Measurements from ENCODE around the gene SUSD1.

The SUSD1 gene

GRCh38 chr9:112159781-112160180 is 15.3 kb downstream of the SUSD1 start:
- Histone ChIP-seq H3K9me2 (replicated peaks; ENCODE audit: low read depth, low read length) (no peaks in the 10 kb centered on the region), H3K4me2 (ENCODE audit: low read depth, low read length, poor library complexity, severe bottlenecking) (no peak overlapping the region), H3K4me1 (ENCODE audit: insufficient read depth, low read length, poor library complexity, severe bottlenecking) (peaks cover 6% of the 10 kb centered on the region), H3K27me3 (ENCODE audit: insufficient read depth, low read length, poor library complexity, severe bottlenecking) (no peaks in the 10 kb centered on the region), H3K4me3 (ENCODE audit: low read length, poor library complexity, severe bottlenecking) (no peak overlapping the region), H3K9me3 (ENCODE audit: insufficient read depth, low read depth, low read length) (no peaks in the 10 kb centered on the region), H3K36me3 (ENCODE audit: insufficient read depth, low read length) (peaks cover 4% of the 10 kb centered on the region; the same call in 1 of the 2 replicates), H3K9ac (ENCODE audit: low read depth, low read length, poor library complexity, severe bottlenecking) (no peak overlapping the region), H2AFZ (ENCODE audit: low read length) (no peak overlapping the region), H4K20me1 (ENCODE audit: insufficient read depth, low read length, poor library complexity, severe bottlenecking) (no peaks in the 10 kb centered on the region), H3K79me2 (ENCODE audit: insufficient read depth, low read length) (peaks cover 14% of the 10 kb centered on the region; the same call in 1 of the 2 replicates), H3F3A (ENCODE audit: low read depth) (no peaks in the 10 kb centered on the region)
- TF ChIP-seq CTCF (conservative IDR thresholded peaks at IDR 0.05; ENCODE audit: low read length) (no peak), EZH2phosphoT487 (IDR thresholded peaks at IDR 0.05; ENCODE audit: borderline replicate concordance) (no peak)

GRCh38 chr9:112158656-112159367 is 16.3 kb downstream of the SUSD1 start:
- no peak overlapping the region for H3K4me3 ChIP-seq (ENCODE audit: low read length, poor library complexity, severe bottlenecking)
- H3K27me3 ChIP-seq (ENCODE audit: insufficient read depth, low read length, poor library complexity, severe bottlenecking) = no peaks in the 10 kb centered on the region
- no peaks in the 10 kb centered on the region for H3K9me2 ChIP-seq (replicated peaks; ENCODE audit: low read depth, low read length)
- H2AFZ ChIP-seq (ENCODE audit: low read length) = no peak overlapping the region
- no peak for TF ChIP-seq EZH2phosphoT487 (IDR thresholded peaks at IDR 0.05; ENCODE audit: borderline replicate concordance)
- TF ChIP-seq CTCF (conservative IDR thresholded peaks at IDR 0.05; ENCODE audit: low read length) = no peak
- H3K9ac ChIP-seq (ENCODE audit: low read depth, low read length, poor library complexity, severe bottlenecking) = no peak overlapping the region
- H3K79me2 ChIP-seq (ENCODE audit: insufficient read depth, low read length) = peaks cover 14% of the 10 kb centered on the region; the same call in 1 of the 2 replicates
- no peak overlapping the region for H3K4me2 ChIP-seq (ENCODE audit: low read depth, low read length, poor library complexity, severe bottlenecking)
- H4K20me1 ChIP-seq (ENCODE audit: insufficient read depth, low read length, poor library complexity, severe bottlenecking) = no peaks in the 10 kb centered on the region
- H3K9me3 ChIP-seq (ENCODE audit: insufficient read depth, low read depth, low read length) = no peaks in the 10 kb centered on the region
- H3K36me3 ChIP-seq (ENCODE audit: insufficient read depth, low read length) = peaks cover 10% of the 10 kb centered on the region; the same call in 1 of the 2 replicates
- peaks cover 6% of the 10 kb centered on the region for H3K4me1 ChIP-seq (ENCODE audit: insufficient read depth, low read length, poor library complexity, severe bottlenecking)
- H3F3A ChIP-seq (ENCODE audit: low read depth) = no peaks in the 10 kb centered on the region

- Histone ChIP-seq H3K27me3 (ENCODE audit: insufficient read depth, low read length, poor library complexity, severe bottlenecking) (no peaks in the 10 kb centered on the region), H3K4me3 (ENCODE audit: low read length, poor library complexity, severe bottlenecking) (no peak overlapping the region), H3K4me1 (ENCODE audit: insufficient read depth, low read length, poor library complexity, severe bottlenecking) (peaks cover 6% of the 10 kb centered on the region), H3K9ac (ENCODE audit: low read depth, low read length, poor library complexity, severe bottlenecking) (no peak overlapping the region), H3K9me2 (replicated peaks; ENCODE audit: low read depth, low read length) (no peaks in the 10 kb centered on the region), H3K4me2 (ENCODE audit: low read depth, low read length, poor library complexity, severe bottlenecking) (no peak overlapping the region), H3F3A (ENCODE audit: low read depth) (no peaks in the 10 kb centered on the region), H3K9me3 (ENCODE audit: insufficient read depth, low read depth, low read length) (no peaks in the 10 kb centered on the region), H4K20me1 (ENCODE audit: insufficient read depth, low read length, poor library complexity, severe bottlenecking) (no peaks in the 10 kb centered on the region), H3K79me2 (ENCODE audit: insufficient read depth, low read length) (peaks cover 9% of the 10 kb centered on the region; the same call in 1 of the 2 replicates), H3K36me3 (ENCODE audit: insufficient read depth, low read length) (peaks cover 10% of the 10 kb centered on the region; the same call in 1 of the 2 replicates), H2AFZ (ENCODE audit: low read length) (no peak overlapping the region)
- TF ChIP-seq CTCF (conservative IDR thresholded peaks at IDR 0.05; ENCODE audit: low read length) = no peak
- TF ChIP-seq EZH2phosphoT487 (IDR thresholded peaks at IDR 0.05; ENCODE audit: borderline replicate concordance) = no peak
Observed at GRCh38 chr9:112157961-112158360, 17.1 kb downstream of the SUSD1 start.

Measured in Loucy (cell line).